HCT116 (cell line): Measurements from ENCODE around the gene ZACN.

ENCODE experiments used
- EZH2 ChIP-seq: fragments of 200-600 bp; sonication (generic); IDR thresholded peaks from 2 replicates; pipeline ENCODE4 v1.6.1; 2017; ENCODE audit warnings: antibody characterized with exemption, mixed run types
- EZH2phosphoT487 ChIP-seq: fragments of 200-600 bp; IDR thresholded peaks from 2 replicates; pipeline ENCODE4 v1.6.1; 2018; ENCODE audit warnings: antibody characterized with exemption, borderline replicate concordance
- POLR2A ChIP-seq: IDR thresholded peaks from 2 replicates; pipeline ENCODE4 v1.7.0; 2011; ENCODE audit warnings: borderline replicate concordance; ENCODE audit not compliant: insufficient read depth, insufficient read length; ENCODE audit errors: extremely low read depth
- POLR2AphosphoS5 ChIP-seq: IDR thresholded peaks from 2 replicates; pipeline ENCODE4 v1.6.1; 2011; ENCODE audit warnings: mild to moderate bottlenecking, low read depth, low read length, moderate library complexity
- YY1 ChIP-seq: IDR thresholded peaks from 2 replicates; pipeline ENCODE4 v1.6.1; 2011; ENCODE audit warnings: low read length, low read depth, moderate library complexity, mild to moderate bottlenecking; ENCODE audit not compliant: insufficient replicate concordance; ENCODE audit errors: extremely low read depth
- ZNF274 ChIP-seq: fragments of 200-500 bp; sonication (Bioruptor generic); IDR thresholded peaks from 2 replicates; pipeline ENCODE4 v1.6.1; 2014; ENCODE audit warnings: mild to moderate bottlenecking, low read depth, low read length, inconsistent platforms
- TF ChIP-seq, protein P1 (sequence below), 3 experiments: fragments of 200-600 bp in 1 of 3; sonication (generic) in 1 of 3; IDR thresholded peaks in 2 of 3; conservative IDR thresholded peaks in 1 of 3; 2 replicates each; pipeline ENCODE4 v1.5.1; 2012 to 2017; ENCODE audit warnings: low read depth in 2 of 3, low read length in 2 of 3, antibody characterized with exemption in 1 of 3, borderline replicate concordance in 1 of 3, control low read depth in 1 of 3, mild to moderate bottlenecking in 1 of 3, mixed read lengths in 1 of 3, mixed run types in 1 of 3, moderate library complexity in 1 of 3; ENCODE audit not compliant: insufficient read depth in 1 of 3
- TF ChIP-seq, protein P2 (sequence below): IDR thresholded peaks from 2 replicates; pipeline ENCODE4 v1.6.1; 2012

DNA sequence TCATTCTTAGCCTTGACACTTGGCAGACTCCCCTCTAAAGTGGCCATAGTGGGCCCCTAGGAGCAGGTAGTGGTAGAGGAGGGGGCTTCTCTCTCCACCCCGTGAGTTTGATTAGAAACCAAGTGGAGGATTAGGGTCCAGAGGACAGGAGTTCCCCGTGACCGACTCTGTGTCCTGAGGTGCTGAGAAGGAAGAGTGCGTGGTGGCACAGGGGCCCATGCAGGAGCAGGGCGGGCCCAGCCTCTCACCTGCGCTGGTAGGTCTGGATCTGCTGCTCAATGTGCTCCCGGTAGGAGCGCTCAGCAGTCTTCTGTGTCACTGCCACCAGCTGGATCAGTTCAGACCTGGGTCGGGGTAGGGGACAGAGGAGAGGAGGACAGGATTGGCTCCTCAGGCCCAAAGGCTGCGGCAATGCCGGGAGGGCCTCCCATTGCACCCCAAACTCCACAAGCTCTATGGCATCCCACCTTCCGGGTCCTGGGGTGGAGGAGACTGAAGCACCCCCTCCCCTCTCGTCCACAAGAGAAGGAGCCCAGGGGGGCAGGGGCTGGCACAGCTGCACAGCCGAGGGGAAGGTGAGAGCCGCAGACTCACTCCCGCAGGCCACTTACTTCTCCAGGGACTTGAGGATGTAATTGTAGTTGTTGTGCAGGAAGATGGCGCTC, 6.2 kb downstream of the ZACN start:
- TF ChIP-seq, protein P1, sequence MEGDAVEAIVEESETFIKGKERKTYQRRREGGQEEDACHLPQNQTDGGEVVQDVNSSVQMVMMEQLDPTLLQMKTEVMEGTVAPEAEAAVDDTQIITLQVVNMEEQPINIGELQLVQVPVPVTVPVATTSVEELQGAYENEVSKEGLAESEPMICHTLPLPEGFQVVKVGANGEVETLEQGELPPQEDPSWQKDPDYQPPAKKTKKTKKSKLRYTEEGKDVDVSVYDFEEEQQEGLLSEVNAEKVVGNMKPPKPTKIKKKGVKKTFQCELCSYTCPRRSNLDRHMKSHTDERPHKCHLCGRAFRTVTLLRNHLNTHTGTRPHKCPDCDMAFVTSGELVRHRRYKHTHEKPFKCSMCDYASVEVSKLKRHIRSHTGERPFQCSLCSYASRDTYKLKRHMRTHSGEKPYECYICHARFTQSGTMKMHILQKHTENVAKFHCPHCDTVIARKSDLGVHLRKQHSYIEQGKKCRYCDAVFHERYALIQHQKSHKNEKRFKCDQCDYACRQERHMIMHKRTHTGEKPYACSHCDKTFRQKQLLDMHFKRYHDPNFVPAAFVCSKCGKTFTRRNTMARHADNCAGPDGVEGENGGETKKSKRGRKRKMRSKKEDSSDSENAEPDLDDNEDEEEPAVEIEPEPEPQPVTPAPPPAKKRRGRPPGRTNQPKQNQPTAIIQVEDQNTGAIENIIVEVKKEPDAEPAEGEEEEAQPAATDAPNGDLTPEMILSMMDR (IDR thresholded peaks at IDR 0.05 in 2 of 3, conservative IDR thresholded peaks at IDR 0.05 in 1 of 3; ENCODE audit: borderline replicate concordance in 1 of 3, insufficient read depth in 1 of 3, low read depth in 2 of 3, low read length in 2 of 3), result no peak
- TF ChIP-seq YY1 (no peak), EZH2 (no peak), POLR2A (no peak), POLR2AphosphoS5 (no peak), EZH2phosphoT487 (no peak), ZNF274 (no peak)
- TF ChIP-seq, protein P2, sequence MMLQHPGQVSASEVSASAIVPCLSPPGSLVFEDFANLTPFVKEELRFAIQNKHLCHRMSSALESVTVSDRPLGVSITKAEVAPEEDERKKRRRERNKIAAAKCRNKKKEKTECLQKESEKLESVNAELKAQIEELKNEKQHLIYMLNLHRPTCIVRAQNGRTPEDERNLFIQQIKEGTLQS, result no peak
